AG09319 (cell line): ENCODE measurements around the gene APEH.

Experiments used
- DNase-seq: peaks from one replicate; pipeline ENCODE4 v3.0.0-alpha.2; 2010; ENCODE audit warnings: low read depth; ENCODE audit errors: extremely low read depth
- CTCF ChIP-seq: IDR thresholded peaks from 2 replicates; pipeline ENCODE4 v1.5.1; 2011; ENCODE audit warnings: low read depth, mild to moderate bottlenecking, inconsistent platforms, low read length, moderate library complexity

APEH gene

GRCh38 chr3:49723628-49724551 lies 49.7 kb downstream of the APEH start, which contains the start of gene GMPPB:
Gene GMPPB (minus strand): TSS chr3:49723951. CDS start chr3:49723726, 225 bp downstream.
- TF ChIP-seq CTCF: no peak
- DNase-seq: peak; percentile 91

- TF ChIP-seq CTCF: no peak
- no peak for DNase-seq
Observed at GRCh38 chr3:49724586-49724985, 50.4 kb downstream of the APEH start.

- no peak for TF ChIP-seq CTCF
- no peak for DNase-seq
Observed at GRCh38 chr3:49725906-49726681, 51.9 kb downstream of the APEH start.

GRCh38 chr3:49727154-49727923 lies 53.2 kb downstream of the APEH start:
- TF ChIP-seq CTCF: no peak
- no peak for DNase-seq

- TF ChIP-seq CTCF: no peak
- DNase-seq: no peak
Observed at GRCh38 chr3:49727924-49728361, 53.8 kb downstream of the APEH start.

- no peak for DNase-seq
- TF ChIP-seq CTCF: no peak
Observed at GRCh38 chr3:49729966-49730609, 55.9 kb downstream of the APEH start.
